GM18519 (cell line): ENCODE results near the gene RASL12.
"Not testable (repeated sequence)": the region's sequence is repeated elsewhere in the genome, so short reads cannot be mapped to it uniquely, and the experiment has no call there.

ENCODE experiments used
- ATAC-seq: cut with Tn5 transposase; IDR thresholded peaks from one replicate; pipeline ENCODE4 v1.9.1; 2021; ENCODE audit warnings: mild to moderate bottlenecking, moderate library complexity; ENCODE audit not compliant: unreplicated experiment, low FRiP score

RASL12 gene

GRCh38 chr15:65032801-65033537, 34.8 kb downstream of the RASL12 start:
- no peak for ATAC-seq

GRCh38 chr15:65029736-65030208, 38.0 kb downstream of the RASL12 start:
- ATAC-seq = no peak

GRCh38 chr15:65028921-65029735, 38.7 kb downstream of the RASL12 start, which contains the start of gene MTFMT:
Gene MTFMT, minus strand, starts transcription at chr15:65029639. Its CDS starts 26 bp downstream, at chr15:65029613.
- peak; percentile 51 for ATAC-seq

- no peak for ATAC-seq
These were observed 39.5 kb downstream of the RASL12 start for GRCh38 chr15:65028338-65028737.

GRCh38 chr15:65027593-65027992, 40.2 kb downstream of the RASL12 start:
- ATAC-seq = no peak

- no peak for ATAC-seq
These were observed 41.0 kb downstream of the RASL12 start for GRCh38 chr15:65026756-65027155.

- no peak for ATAC-seq
These were observed 46.3 kb downstream of the RASL12 start for GRCh38 chr15:65021488-65021887.

- ATAC-seq = no peak
These were observed 47.4 kb downstream of the RASL12 start for GRCh38 chr15:65020419-65020818.

GRCh38 chr15:65011198-65011597, 56.6 kb downstream of the RASL12 start:
- ATAC-seq = not testable (repeated sequence)

- no peak for ATAC-seq
These were observed 58.8 kb downstream of the RASL12 start for GRCh38 chr15:65008983-65009382.

- ATAC-seq = no peak
These were observed 60.9 kb downstream of the RASL12 start for GRCh38 chr15:65006876-65007275.

GRCh38 chr15:65004993-65005392, 62.8 kb downstream of the RASL12 start:
- no peak for ATAC-seq
